ENCODE results near the gene NEK10. TPM values are rescaled to one million over a fixed set of nuclear protein-coding genes. Genes with fewer than 3 reads are reported as not detected.
"Not testable (repeated sequence)": the region's sequence is repeated elsewhere in the genome, so short reads cannot be mapped to it uniquely, and the experiment has no call there.

NEK10 gene
- total RNA-seq, 2 donors from 2014 or later, result 0.73 to 0.98 TPM

- no peak for DNase-seq
- intact Hi-C loops (cut with DNase I, micrococcal nuclease), result no loop called here
- no peak for ATAC-seq
Observed at GRCh38 chr3:27323087-27323570, 46.1 kb downstream of the NEK10 start.

- DNase-seq (no peak), ATAC-seq (no peak)
- intact Hi-C loops (cut with DNase I, micrococcal nuclease), result no loop called here
Observed at GRCh38 chr3:27322634-27323033, 46.5 kb downstream of the NEK10 start.

GRCh38 chr3:27319847-27320526 is 49.2 kb downstream of the NEK10 start:
- intact Hi-C loops (cut with DNase I, micrococcal nuclease), result loop anchor here in 1 of 2 donors (10.0 kb wide), 2 partner anchors 145 to 365 kb away; no protein-coding TSS in a partner anchor
- no peak for ATAC-seq
- peak in 1 of 2 donors; percentile 60 for DNase-seq

- DNase-seq, result no peak
- intact Hi-C loops (cut with DNase I, micrococcal nuclease), result loop anchor here in 1 of 2 donors (10.0 kb wide), 2 partner anchors 145 to 365 kb away; no protein-coding TSS in a partner anchor
- ATAC-seq, result no peak
Observed at GRCh38 chr3:27319304-27319703, 49.9 kb downstream of the NEK10 start.

- no peak for DNase-seq
- intact Hi-C loops (cut with DNase I, micrococcal nuclease), result loop anchor here in 1 of 2 donors (10.0 kb wide), 2 partner anchors 148 to 368 kb away; no protein-coding TSS in a partner anchor
Observed at GRCh38 chr3:27317096-27317495, 52.1 kb downstream of the NEK10 start.

GRCh38 chr3:27315003-27315402 is 54.2 kb downstream of the NEK10 start:
- no peak for DNase-seq
- ATAC-seq, result no peak
- intact Hi-C loops (cut with DNase I, micrococcal nuclease), result loop anchor here in 1 of 2 donors (10.0 kb wide), 2 partner anchors 150 to 370 kb away; no protein-coding TSS in a partner anchor

More at GRCh38 chr3:27317096-27317495, 52.1 kb downstream of the NEK10 start:
- ATAC-seq, result peak; percentile 67

GRCh38 chr3:27312044-27312668 is 57.0 kb downstream of the NEK10 start:
- DNase-seq, result no peak
- intact Hi-C loops (cut with DNase I, micrococcal nuclease), result loop anchor here in 1 of 2 donors (10.0 kb wide), 2 partner anchors 153 to 373 kb away; no protein-coding TSS in a partner anchor
- peak; percentile 74 for ATAC-seq

GRCh38 chr3:27311400-27311799 is 57.8 kb downstream of the NEK10 start:
- ATAC-seq (no peak), DNase-seq (no peak)
- intact Hi-C loops (cut with DNase I, micrococcal nuclease), result loop anchor here in 1 of 2 donors (10.0 kb wide), 2 partner anchors 153 to 373 kb away; no protein-coding TSS in a partner anchor

GRCh38 chr3:27310688-27311087 is 58.5 kb downstream of the NEK10 start:
- intact Hi-C loops (cut with DNase I, micrococcal nuclease), result loop anchor here in 1 of 2 donors (10.0 kb wide), 2 partner anchors 154 to 374 kb away; no protein-coding TSS in a partner anchor
- DNase-seq (no peak), ATAC-seq (no peak)

GRCh38 chr3:27307566-27307965 is 61.6 kb downstream of the NEK10 start:
- intact Hi-C loops (cut with DNase I, micrococcal nuclease), result no loop called here
- ATAC-seq, result no peak
- no peak for DNase-seq

GRCh38 chr3:27302891-27303290 is 66.3 kb downstream of the NEK10 start:
- intact Hi-C loops (cut with DNase I, micrococcal nuclease), result no loop called here
- ATAC-seq (no peak), DNase-seq (no peak)

- ATAC-seq; intact Hi-C loops (cut with DNase I, micrococcal nuclease); DNase-seq: not testable (repeated sequence)
Observed at GRCh38 chr3:27298981-27299380, 70.2 kb downstream of the NEK10 start.

GRCh38 chr3:27293939-27294338 is 75.2 kb downstream of the NEK10 start:
- DNase-seq (no peak), ATAC-seq (no peak)
- intact Hi-C loops (cut with DNase I, micrococcal nuclease), result no loop called here

- DNase-seq (no peak), ATAC-seq (no peak)
- intact Hi-C loops (cut with DNase I, micrococcal nuclease), result no loop called here
Observed at GRCh38 chr3:27290760-27291159, 78.4 kb downstream of the NEK10 start.

GRCh38 chr3:27289769-27290413 is 79.3 kb downstream of the NEK10 start:
- intact Hi-C loops (cut with DNase I, micrococcal nuclease), result no loop called here
- ATAC-seq (no peak), DNase-seq (no peak)

GRCh38 chr3:27287052-27287451 is 82.1 kb downstream of the NEK10 start:
- ATAC-seq (no peak), DNase-seq (no peak)
- intact Hi-C loops (cut with DNase I, micrococcal nuclease), result no loop called here

- intact Hi-C loops (cut with DNase I, micrococcal nuclease); DNase-seq; ATAC-seq: not testable (repeated sequence)
Observed at GRCh38 chr3:27286467-27286866, 82.7 kb downstream of the NEK10 start.

GRCh38 chr3:27285668-27286067 is 83.5 kb downstream of the NEK10 start:
- no peak for ATAC-seq
- intact Hi-C loops (cut with DNase I, micrococcal nuclease), result no loop called here
- no peak for DNase-seq

- no peak for DNase-seq
- intact Hi-C loops (cut with DNase I, micrococcal nuclease), result no loop called here
- peak; percentile 90 for ATAC-seq
Observed at GRCh38 chr3:27281671-27282150, 87.5 kb downstream of the NEK10 start.
